ENCODE data around the gene NUAK2. TPM values are rescaled to one million over a fixed set of nuclear protein-coding genes. Genes with fewer than 3 reads are reported as not detected.

NUAK2 gene
- total RNA-seq, 4 donors from 2014 or later: 0.42 to 0.86 (median 0.74) TPM

DNA sequence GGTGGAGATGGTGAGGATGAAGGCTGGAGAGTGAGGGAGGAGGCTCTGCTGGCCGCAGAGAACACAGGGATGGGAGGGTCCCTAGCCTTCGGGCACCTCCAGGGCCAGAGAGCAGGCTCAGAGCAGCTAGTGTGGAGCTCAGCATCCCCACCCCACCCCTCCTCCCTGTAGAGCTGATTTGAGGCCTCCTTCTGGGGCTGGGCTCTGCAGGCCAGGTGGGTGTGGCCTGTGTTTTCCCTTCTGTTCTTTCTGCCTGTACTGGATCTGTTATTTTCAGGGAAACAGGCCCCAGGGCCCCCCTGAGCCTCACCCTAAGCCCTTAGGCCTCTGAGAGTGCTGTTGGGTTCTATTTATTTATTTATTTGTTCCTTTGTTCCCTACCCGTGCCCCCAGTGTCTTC, 49.0 kb downstream of the NUAK2 start:
- intact Hi-C loops (cut with DNase I): no loop called here
- no peaks in the 10 kb centered on the region for H3K27me3 ChIP-seq
- TF ChIP-seq EP300 (IDR thresholded peaks at IDR 0.05) (no peak), POLR2AphosphoS5 (IDR thresholded peaks at IDR 0.05) (no peak), POLR2A (IDR thresholded peaks at IDR 0.05; ENCODE audit: low read depth) (no peak)
- TF ChIP-seq, protein P1, sequence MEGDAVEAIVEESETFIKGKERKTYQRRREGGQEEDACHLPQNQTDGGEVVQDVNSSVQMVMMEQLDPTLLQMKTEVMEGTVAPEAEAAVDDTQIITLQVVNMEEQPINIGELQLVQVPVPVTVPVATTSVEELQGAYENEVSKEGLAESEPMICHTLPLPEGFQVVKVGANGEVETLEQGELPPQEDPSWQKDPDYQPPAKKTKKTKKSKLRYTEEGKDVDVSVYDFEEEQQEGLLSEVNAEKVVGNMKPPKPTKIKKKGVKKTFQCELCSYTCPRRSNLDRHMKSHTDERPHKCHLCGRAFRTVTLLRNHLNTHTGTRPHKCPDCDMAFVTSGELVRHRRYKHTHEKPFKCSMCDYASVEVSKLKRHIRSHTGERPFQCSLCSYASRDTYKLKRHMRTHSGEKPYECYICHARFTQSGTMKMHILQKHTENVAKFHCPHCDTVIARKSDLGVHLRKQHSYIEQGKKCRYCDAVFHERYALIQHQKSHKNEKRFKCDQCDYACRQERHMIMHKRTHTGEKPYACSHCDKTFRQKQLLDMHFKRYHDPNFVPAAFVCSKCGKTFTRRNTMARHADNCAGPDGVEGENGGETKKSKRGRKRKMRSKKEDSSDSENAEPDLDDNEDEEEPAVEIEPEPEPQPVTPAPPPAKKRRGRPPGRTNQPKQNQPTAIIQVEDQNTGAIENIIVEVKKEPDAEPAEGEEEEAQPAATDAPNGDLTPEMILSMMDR (IDR thresholded peaks at IDR 0.05): no peak
- no peaks in the 10 kb centered on the region for H3K9me3 ChIP-seq
- no peak overlapping the region for H3K27ac ChIP-seq (replicated peaks in 1 of 4)
- H3K36me3 ChIP-seq: peaks cover 0 to 23% (median 11%) of the 10 kb centered on the region in 4 donors
- 84% methylated on average over 3 of the region's 3 CpGs for WGBS
- peaks cover 13 to 30% (median 23%) of the 10 kb centered on the region in 4 donors for H3K4me1 ChIP-seq
- no peak for DNase-seq (ENCODE audit: extremely low spot score)
- H3K4me3 ChIP-seq: no peak overlapping the region

DNA sequence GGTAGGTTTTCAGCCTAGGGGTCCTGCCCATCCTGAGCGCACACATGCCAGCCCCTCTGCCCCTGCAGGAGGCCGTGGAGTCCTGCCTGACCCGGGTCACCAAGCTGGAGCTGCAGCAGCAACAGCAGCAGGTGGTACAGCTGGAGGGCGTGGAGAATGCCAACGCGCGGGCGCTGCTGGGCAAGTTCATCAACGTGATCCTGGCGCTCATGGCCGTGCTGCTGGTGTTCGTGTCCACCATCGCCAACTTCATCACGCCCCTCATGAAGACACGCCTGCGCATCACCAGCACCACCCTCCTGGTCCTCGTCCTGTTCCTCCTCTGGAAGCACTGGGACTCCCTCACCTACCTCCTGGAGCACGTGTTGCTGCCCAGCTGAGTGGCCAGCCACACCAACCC, 49.8 kb downstream of the NUAK2 start:
- WGBS: 87% methylated on average over 11 of the region's 18 CpGs
- Histone ChIP-seq H3K4me3 (no peak overlapping the region), H3K36me3 (peaks cover 0 to 23% (median 11%) of the 10 kb centered on the region in 4 donors), H3K27ac (replicated peaks in 1 of 4) (no peak overlapping the region), H3K27me3 (no peaks in the 10 kb centered on the region), H3K9me3 (no peaks in the 10 kb centered on the region), H3K4me1 (peaks cover 13 to 34% (median 25%) of the 10 kb centered on the region in 4 donors)
- TF ChIP-seq, protein P1 (IDR thresholded peaks at IDR 0.05): no peak
- no peak for TF ChIP-seq EP300 (IDR thresholded peaks at IDR 0.05)
- TF ChIP-seq POLR2AphosphoS5 (IDR thresholded peaks at IDR 0.05): no peak
- no peak for TF ChIP-seq POLR2A (IDR thresholded peaks at IDR 0.05; ENCODE audit: low read depth)
- intact Hi-C loops (cut with DNase I): no loop called here
- DNase-seq (ENCODE audit: extremely low spot score): no peak

- Histone ChIP-seq H3K36me3 (peaks cover 0 to 23% (median 11%) of the 10 kb centered on the region in 4 donors), H3K9me3 (no peaks in the 10 kb centered on the region), H3K4me3 (no peak overlapping the region), H3K4me1 (peaks cover 13 to 34% (median 26%) of the 10 kb centered on the region in 4 donors), H3K27me3 (no peaks in the 10 kb centered on the region), H3K27ac (replicated peaks in 1 of 4) (no peak overlapping the region)
- intact Hi-C loops (cut with DNase I): no loop called here
- no peak for DNase-seq (ENCODE audit: extremely low spot score)
- WGBS: 77% methylated on average over 8 of the region's 8 CpGs
- TF ChIP-seq, protein P1 (IDR thresholded peaks at IDR 0.05): no peak
These were observed 50.3 kb downstream of the NUAK2 start for GRCh38 chr1:205271277-205271676.

DNA sequence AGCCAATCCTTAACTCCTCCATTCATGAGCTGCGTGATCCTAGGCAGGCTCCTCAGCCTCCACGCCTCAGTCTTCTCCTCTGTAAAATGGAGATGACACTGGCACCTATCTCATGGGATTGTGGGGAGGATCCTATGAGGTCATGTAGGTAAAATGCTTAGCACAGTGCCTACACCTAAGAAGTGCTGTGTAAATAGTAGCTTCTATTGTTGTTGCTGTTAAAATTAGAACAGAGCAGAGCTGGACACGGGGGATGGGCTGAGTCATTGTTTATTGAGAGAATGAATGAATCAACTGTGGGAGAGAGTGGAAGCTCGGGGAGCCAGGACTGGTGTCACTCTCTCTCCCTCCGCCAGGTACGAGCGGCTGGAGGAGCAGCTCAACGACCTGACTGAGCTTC, 50.8 kb downstream of the NUAK2 start:
- H3K4me1 ChIP-seq: peaks cover 13 to 34% (median 26%) of the 10 kb centered on the region in 4 donors
- no peaks in the 10 kb centered on the region for H3K9me3 ChIP-seq
- no peaks in the 10 kb centered on the region for H3K27me3 ChIP-seq
- no peak overlapping the region for H3K4me3 ChIP-seq
- TF ChIP-seq, protein P1 (IDR thresholded peaks at IDR 0.05): no peak
- no peak for TF ChIP-seq EP300 (IDR thresholded peaks at IDR 0.05)
- no peak for TF ChIP-seq POLR2AphosphoS5 (IDR thresholded peaks at IDR 0.05)
- no peak for TF ChIP-seq POLR2A (IDR thresholded peaks at IDR 0.05; ENCODE audit: low read depth)
- intact Hi-C loops (cut with DNase I): no loop called here
- H3K36me3 ChIP-seq: peaks cover 0 to 23% (median 11%) of the 10 kb centered on the region in 4 donors
- WGBS: 70% methylated on average over 8 of the region's 8 CpGs
- no peak for DNase-seq (ENCODE audit: extremely low spot score)
- no peak overlapping the region for H3K27ac ChIP-seq (replicated peaks in 1 of 4)

GRCh38 chr1:205270271-205270670, 51.3 kb downstream of the NUAK2 start:
- WGBS: 87% methylated on average over 7 of the region's 7 CpGs
- Histone ChIP-seq H3K4me3 (no peak overlapping the region), H3K27ac (replicated peaks in 1 of 4) (no peak overlapping the region), H3K4me1 (peaks cover 13 to 34% (median 26%) of the 10 kb centered on the region in 4 donors), H3K36me3 (peaks cover 0 to 23% (median 11%) of the 10 kb centered on the region in 4 donors), H3K27me3 (no peaks in the 10 kb centered on the region), H3K9me3 (no peaks in the 10 kb centered on the region)
- TF ChIP-seq EP300 (IDR thresholded peaks at IDR 0.05): no peak
- DNase-seq (ENCODE audit: extremely low spot score): no peak
- intact Hi-C loops (cut with DNase I): no loop called here

All from esophagus muscularis mucosa (tissue), 4 donors.